Psoas muscle (tissue), 8 donors: ENCODE measurements around the gene MGRN1. TPM values are rescaled to one million over a fixed set of nuclear protein-coding genes. Genes with fewer than 3 reads are reported as not detected.

Experiments used
- ATAC-seq, 4 donors: fragments of 200-7000 bp; cut with Tn5 transposase; one replicate each; pipeline ENCODE4 v1.9.1; 2020; ENCODE audit warnings: moderate library complexity in 3 of 4, mild to moderate bottlenecking in 2 of 4
- DNase-seq, 2 donors: peaks; one replicate each; pipeline ENCODE4 v3.0.0-alpha.2; 2020
- H3K27ac ChIP-seq: fragments of 200-600 bp; one replicate; pipeline ENCODE4 v1.8.0; 2022
- H3K27me3 ChIP-seq, 3 donors: fragments of 200-600 bp in 1 of 3; one replicate each; pipeline versions ENCODE4 v1.6.1 to v1.8.0; 2013 to 2022; ENCODE audit warnings: low read length in 2 of 3, mild to moderate bottlenecking in 2 of 3, moderate library complexity in 1 of 3; ENCODE audit not compliant: insufficient read depth in 3 of 3
- H3K36me3 ChIP-seq, 2 donors: fragments of 200-600 bp in 1 of 2; one replicate each; pipeline versions ENCODE4 v1.6.1 to v1.8.0; 2013 to 2022; ENCODE audit warnings: low read depth in 1 of 2, mild to moderate bottlenecking in 1 of 2, moderate library complexity in 1 of 2; ENCODE audit not compliant: insufficient read depth in 1 of 2
- H3K4me1 ChIP-seq: fragments of 200-600 bp; one replicate; pipeline ENCODE4 v1.8.0; 2022
- H3K4me3 ChIP-seq: fragments of 200-600 bp; one replicate; pipeline ENCODE4 v1.8.0; 2022; ENCODE audit warnings: mild to moderate bottlenecking
- H3K9me3 ChIP-seq: fragments of 200-600 bp; one replicate; pipeline ENCODE4 v1.8.0; 2022
- WGBS, 3 donors: extraction: QIAGEN DNeasy Blood & Tissue Kit; methylation state at CpG; one replicate each; pipeline versions ENCODE4 v1.1.6 to v1.1.7; 2013; 5-methylcytosine and 5-hydroxymethylcytosine counted together
- intact Hi-C, 2 donors: fragments of 100-400 bp; cut with DNase I; formaldehyde crosslinking; loops; one replicate each; pipeline versions ENCODE4 v1.11.0 to v1.14.2; 2022
- polyA plus RNA-seq, 3 donors: library from polyadenylated mRNA; stranded (reverse); fragments of 200-250 nt; gene quantifications; one replicate each; pipeline ENCODE4 v1.2.3, GENCODE V29; 2013
- total RNA-seq, 4 donors: library from RNA; stranded (reverse); fragmentation: NEBNext Ultra II Directional in 2 of 4; extraction: Animal tissue kit (Norgen Biotek cat#: 25700) in 2 of 4; gene quantifications; one replicate each; pipeline versions ENCODE4 v1.2.1 to v1.2.4, GENCODE V29; 2021 to 2023
- TF ChIP-seq, protein P1 (sequence below): fragments of 200-600 bp; IDR thresholded peaks from one replicate; pipeline ENCODE4 v1.8.0; 2022; ENCODE audit warnings: antibody characterized with exemption
- donor health status: healthy with polysubstance abuse.
- donor health status: DM: no; HTN: no; CAD: no; lungs with moderate emphysema.
- donor health status: Bipolar disorder and iron deficiency.
- donor health status: healthy.
- donor health status: DM: yes; HTN: yes; CAD: no.
- donor health status: DM: no; HTN: no; CAD: no.
- donor health status: DM: no; HTN: no; CAD: no.
- donor health status: DM: yes; HTN: yes; CAD: no.

MGRN1 gene
- total and polyA plus RNA-seq, 7 donors: 20.2 to 63.1 (median 44.2) TPM

GRCh38 chr16:4704491-4704890 lies 79.9 kb downstream of the MGRN1 start:
- Histone ChIP-seq H3K27ac (no peak overlapping the region), H3K27me3 (no peaks in the 10 kb centered on the region), H3K4me3 (no peak overlapping the region), H3K4me1 (no peaks in the 10 kb centered on the region), H3K9me3 (no peaks in the 10 kb centered on the region), H3K36me3 (peaks cover 7 to 75% of the 10 kb centered on the region in 2 donors)
- intact Hi-C loops: no loop called here
- DNase-seq: peak in 1 of 2 donors; percentile 32
- TF ChIP-seq, protein P1, sequence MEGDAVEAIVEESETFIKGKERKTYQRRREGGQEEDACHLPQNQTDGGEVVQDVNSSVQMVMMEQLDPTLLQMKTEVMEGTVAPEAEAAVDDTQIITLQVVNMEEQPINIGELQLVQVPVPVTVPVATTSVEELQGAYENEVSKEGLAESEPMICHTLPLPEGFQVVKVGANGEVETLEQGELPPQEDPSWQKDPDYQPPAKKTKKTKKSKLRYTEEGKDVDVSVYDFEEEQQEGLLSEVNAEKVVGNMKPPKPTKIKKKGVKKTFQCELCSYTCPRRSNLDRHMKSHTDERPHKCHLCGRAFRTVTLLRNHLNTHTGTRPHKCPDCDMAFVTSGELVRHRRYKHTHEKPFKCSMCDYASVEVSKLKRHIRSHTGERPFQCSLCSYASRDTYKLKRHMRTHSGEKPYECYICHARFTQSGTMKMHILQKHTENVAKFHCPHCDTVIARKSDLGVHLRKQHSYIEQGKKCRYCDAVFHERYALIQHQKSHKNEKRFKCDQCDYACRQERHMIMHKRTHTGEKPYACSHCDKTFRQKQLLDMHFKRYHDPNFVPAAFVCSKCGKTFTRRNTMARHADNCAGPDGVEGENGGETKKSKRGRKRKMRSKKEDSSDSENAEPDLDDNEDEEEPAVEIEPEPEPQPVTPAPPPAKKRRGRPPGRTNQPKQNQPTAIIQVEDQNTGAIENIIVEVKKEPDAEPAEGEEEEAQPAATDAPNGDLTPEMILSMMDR: no peak
- 83 to 85% (median 84%) methylated on average over 8 of the region's 8 CpGs for WGBS, 3 donors
- ATAC-seq: no peak

DNA sequence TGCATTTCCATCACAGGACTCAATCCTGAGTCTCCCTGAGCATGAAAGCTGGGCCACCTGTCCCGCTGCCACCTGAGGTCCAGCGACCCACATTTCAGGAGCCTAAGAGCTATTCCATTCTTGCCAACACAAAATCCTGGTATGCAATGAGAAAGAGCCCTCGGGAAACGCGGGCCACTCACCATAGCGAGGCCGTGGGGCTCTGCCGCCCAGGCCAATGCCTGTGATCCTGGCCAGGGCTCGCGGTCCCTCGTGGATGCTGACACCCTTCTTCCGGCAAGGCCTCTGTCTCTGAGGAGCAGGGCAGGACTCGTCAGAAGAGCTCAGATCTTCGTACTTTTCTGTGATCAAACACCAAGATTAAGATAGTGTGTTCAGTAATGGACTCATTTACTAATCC lies 80.3 kb downstream of the MGRN1 start:
- peak in 1 of 2 donors; percentile 32 for DNase-seq
- WGBS, 3 donors: 94 to 95% (median 94%) methylated on average over 14 of the region's 14 CpGs
- H3K4me1 ChIP-seq: no peaks in the 10 kb centered on the region
- H3K27me3 ChIP-seq: no peaks in the 10 kb centered on the region
- intact Hi-C loops: no loop called here
- H3K36me3 ChIP-seq: peaks cover 7 to 75% of the 10 kb centered on the region in 2 donors
- no peak overlapping the region for H3K27ac ChIP-seq
- no peak for ATAC-seq
- no peak overlapping the region for H3K4me3 ChIP-seq
- H3K9me3 ChIP-seq: no peaks in the 10 kb centered on the region
- TF ChIP-seq, protein P1: no peak

GRCh38 chr16:4706871-4707270 lies 82.2 kb downstream of the MGRN1 start:
- 72 to 77% (median 75%) methylated on average over 7 of the region's 7 CpGs for WGBS, 3 donors
- Histone ChIP-seq H3K9me3 (no peaks in the 10 kb centered on the region), H3K27ac (no peak overlapping the region), H3K4me1 (no peaks in the 10 kb centered on the region), H3K36me3 (peaks cover 0 to 67% of the 10 kb centered on the region in 2 donors), H3K27me3 (no peaks in the 10 kb centered on the region), H3K4me3 (no peak overlapping the region)
- intact Hi-C loops: loop anchor here in 1 of 2 donors (1.0 kb wide), 1 partner anchor 19 kb away; no protein-coding TSS in a partner anchor
- TF ChIP-seq, protein P1: no peak
- peak in 1 of 2 donors; percentile 23 for DNase-seq
- no peak for ATAC-seq

DNA sequence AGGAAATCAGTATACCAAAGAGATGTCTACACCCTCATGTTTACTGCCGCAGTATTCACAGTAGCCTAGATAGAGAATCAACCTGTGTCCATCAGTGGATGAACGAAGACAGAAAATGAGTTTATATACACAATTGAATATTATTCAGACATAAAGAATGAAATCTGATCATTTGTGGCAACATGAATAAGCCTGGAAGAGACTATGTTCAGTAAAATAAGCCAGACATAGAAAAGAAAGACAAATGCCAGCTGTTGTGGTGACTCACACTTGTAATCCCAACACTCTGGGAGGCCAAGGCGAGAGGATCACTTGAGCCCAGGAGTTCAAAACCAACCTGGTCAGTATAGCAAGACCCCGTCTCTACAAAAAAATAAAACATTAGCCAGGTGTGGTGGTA lies 84.9 kb downstream of the MGRN1 start:
- H3K27me3 ChIP-seq: no peaks in the 10 kb centered on the region
- no peaks in the 10 kb centered on the region for H3K9me3 ChIP-seq
- TF ChIP-seq, protein P1: no peak
- H3K4me3 ChIP-seq: no peak overlapping the region
- peak in 1 of 2 donors; percentile 1 for DNase-seq
- ATAC-seq: no peak
- 95 to 99% (median 96%) methylated on average over 4 of the region's 4 CpGs for WGBS, 3 donors
- H3K36me3 ChIP-seq: peaks cover 0 to 77% of the 10 kb centered on the region in 2 donors
- intact Hi-C loops: no loop called here
- no peaks in the 10 kb centered on the region for H3K4me1 ChIP-seq
- H3K27ac ChIP-seq: no peak overlapping the region
